GM18499 (cell line): Measurements from ENCODE around the gene PLEKHJ1.
"Not testable (repeated sequence)": the region's sequence is repeated elsewhere in the genome, so short reads cannot be mapped to it uniquely, and the experiment has no call there.

Experiments used
- ATAC-seq: cut with Tn5 transposase; IDR thresholded peaks from one replicate; pipeline ENCODE4 v1.9.1; 2021; ENCODE audit warnings: moderate number of reproducible peaks; ENCODE audit not compliant: insufficient read depth, unreplicated experiment

The PLEKHJ1 gene

GRCh38 chr19:2201473-2202148 is 34.5 kb downstream of the PLEKHJ1 start:
- ATAC-seq: no peak

GRCh38 chr19:2200624-2201294 is 35.4 kb downstream of the PLEKHJ1 start:
- ATAC-seq: not testable (repeated sequence)

GRCh38 chr19:2199861-2200623 is 36.1 kb downstream of the PLEKHJ1 start:
- no peak for ATAC-seq

- no peak for ATAC-seq
Observed at GRCh38 chr19:2199215-2199614, 36.9 kb downstream of the PLEKHJ1 start.

- no peak for ATAC-seq
Observed at GRCh38 chr19:2198317-2198716, 37.8 kb downstream of the PLEKHJ1 start.

- ATAC-seq: no peak
Observed at GRCh38 chr19:2197270-2197669, 38.9 kb downstream of the PLEKHJ1 start.

- no peak for ATAC-seq
Observed at GRCh38 chr19:2195914-2196313, 40.2 kb downstream of the PLEKHJ1 start.

GRCh38 chr19:2195361-2195760 is 40.8 kb downstream of the PLEKHJ1 start:
- ATAC-seq: no peak

GRCh38 chr19:2194513-2195078 is 41.5 kb downstream of the PLEKHJ1 start:
- ATAC-seq: no peak

- no peak for ATAC-seq
Observed at GRCh38 chr19:2193807-2194206, 42.3 kb downstream of the PLEKHJ1 start.

- no peak for ATAC-seq
Observed at GRCh38 chr19:2192862-2193261, 43.3 kb downstream of the PLEKHJ1 start.

GRCh38 chr19:2191456-2192310 is 44.4 kb downstream of the PLEKHJ1 start:
- no peak for ATAC-seq

GRCh38 chr19:2190848-2191455 is 45.2 kb downstream of the PLEKHJ1 start:
- ATAC-seq: no peak

GRCh38 chr19:2189880-2190279 is 46.2 kb downstream of the PLEKHJ1 start:
- no peak for ATAC-seq

GRCh38 chr19:2188708-2189385 is 47.3 kb downstream of the PLEKHJ1 start:
- no peak for ATAC-seq

GRCh38 chr19:2187159-2187558 is 49.0 kb downstream of the PLEKHJ1 start:
- ATAC-seq: no peak

GRCh38 chr19:2186071-2186846 is 49.9 kb downstream of the PLEKHJ1 start:
- no peak for ATAC-seq

- no peak for ATAC-seq
Observed at GRCh38 chr19:2185734-2186070, 50.4 kb downstream of the PLEKHJ1 start.
